Astrocyte (in vitro differentiated cells and primary cell): ENCODE measurements around the gene ARPP19. TPM values are rescaled to one million over a fixed set of nuclear protein-coding genes. Genes with fewer than 3 reads are reported as not detected.

Experiments
- DNase-seq: peaks from one replicate; pipeline ENCODE4 v3.0.0-alpha.2; 2010; ENCODE audit warnings: low read depth
- FAIRE-seq: peaks from 2 replicates; lab custom pipeline; 2011; peaks lifted over from hg19 to GRCh38; lab: Jason Lieb, UNC
- H2AFZ ChIP-seq: 2 replicates; pipeline ENCODE4 v1.6.0; 2012; ENCODE audit warnings: low read depth, low read length, inconsistent platforms
- H3K27ac ChIP-seq: 2 replicates; pipeline ENCODE4 v1.5.1; 2011; ENCODE audit warnings: low read depth, low read length, inconsistent platforms
- H3K27me3 ChIP-seq: 2 replicates; pipeline ENCODE4 v1.6.0; 2011; ENCODE audit warnings: low read length, inconsistent platforms; ENCODE audit not compliant: insufficient read depth
- H3K36me3 ChIP-seq: 2 replicates; pipeline ENCODE4 v1.5.1; 2011; ENCODE audit warnings: low read length, inconsistent platforms; ENCODE audit not compliant: insufficient read depth
- H3K4me1 ChIP-seq: 2 replicates; pipeline ENCODE4 v1.5.1; 2011; ENCODE audit warnings: low read length, inconsistent platforms; ENCODE audit not compliant: insufficient read depth
- H3K4me2 ChIP-seq: 2 replicates; pipeline ENCODE4 v1.6.0; 2012; ENCODE audit warnings: low read length, inconsistent platforms
- H3K4me3 ChIP-seq: 2 replicates; pipeline ENCODE4 v1.5.1; 2011; ENCODE audit warnings: low read depth, mild to moderate bottlenecking, low read length, inconsistent platforms; ENCODE audit not compliant: insufficient read depth
- H3K79me2 ChIP-seq: 2 replicates; pipeline ENCODE4 v1.6.0; 2012; ENCODE audit warnings: mild to moderate bottlenecking, low read length, inconsistent platforms; ENCODE audit not compliant: insufficient read depth
- H3K9ac ChIP-seq: 2 replicates; pipeline ENCODE4 v1.6.0; 2012; ENCODE audit warnings: mild to moderate bottlenecking, low read length, inconsistent platforms
- H3K9me3 ChIP-seq: 2 replicates; pipeline ENCODE4 v1.5.1; 2012; ENCODE audit warnings: low read depth, mild to moderate bottlenecking, low read length, inconsistent platforms; ENCODE audit not compliant: insufficient read depth
- H4K20me1 ChIP-seq: 2 replicates; pipeline ENCODE4 v1.6.0; 2012; ENCODE audit warnings: low read length, inconsistent platforms; ENCODE audit not compliant: insufficient read depth
- H3K27ac Mint-ChIP-seq: one replicate; pipeline ENCODE4 v1.8.0; 2021; ENCODE audit warnings: mild to moderate bottlenecking, mixed read lengths; ENCODE audit not compliant: unreplicated experiment
- H3K27me3 Mint-ChIP-seq: one replicate; pipeline ENCODE4 v1.8.0; 2021; ENCODE audit warnings: low read depth, mixed read lengths; ENCODE audit not compliant: unreplicated experiment
- H3K36me3 Mint-ChIP-seq: one replicate; pipeline ENCODE4 v1.8.0; 2021; ENCODE audit warnings: low read depth, mixed read lengths; ENCODE audit not compliant: unreplicated experiment
- H3K4me1 Mint-ChIP-seq: one replicate; pipeline ENCODE4 v1.8.0; 2021; ENCODE audit warnings: low read depth, mixed read lengths; ENCODE audit not compliant: unreplicated experiment
- H3K4me3 Mint-ChIP-seq: one replicate; pipeline ENCODE4 v1.8.0; 2021; ENCODE audit warnings: mild to moderate bottlenecking, moderate library complexity, mixed read lengths; ENCODE audit not compliant: unreplicated experiment
- H3K9me3 Mint-ChIP-seq: one replicate; pipeline ENCODE4 v1.8.0; 2021; ENCODE audit warnings: mild to moderate bottlenecking, mixed read lengths; ENCODE audit not compliant: unreplicated experiment
- CTCF ChIP-seq: IDR thresholded peaks from 2 replicates; pipeline ENCODE4 v1.5.1; 2011; ENCODE audit warnings: low read depth, mild to moderate bottlenecking, inconsistent platforms, low read length, moderate library complexity; ENCODE audit not compliant: insufficient read depth
- EZH2 ChIP-seq: IDR thresholded peaks from 2 replicates; pipeline ENCODE4 v1.6.1; 2012; ENCODE audit warnings: mild to moderate bottlenecking, low read length, inconsistent platforms; ENCODE audit not compliant: insufficient read depth
- total RNA-seq: library from RNA; stranded (reverse); gene quantifications from 2 replicates; pipeline ENCODE4 v1.2.1, GENCODE V29; 2021

ARPP19 gene
- total RNA-seq, 1 donor from 2014 or later, result 198 TPM

- no peak for DNase-seq
- Histone ChIP-seq H3K79me2 (peaks cover 70% of the 10 kb centered on the region), H3K4me2 (no peak overlapping the region), H3K4me1 (no peaks in the 10 kb centered on the region), H3K9me3 (no peaks in the 10 kb centered on the region), H3K4me3 (no peak overlapping the region), H3K27me3 (no peaks in the 10 kb centered on the region), H2AFZ (no peak overlapping the region), H4K20me1 (peaks cover 58% of the 10 kb centered on the region), H3K9ac (no peak overlapping the region), H3K27ac (no peak overlapping the region), H3K36me3 (no peaks in the 10 kb centered on the region)
- H3K4me3 Mint-ChIP-seq, result no peak overlapping the region
- no peaks in the 10 kb centered on the region for H3K27me3 Mint-ChIP-seq
- peaks cover 9% of the 10 kb centered on the region for H3K4me1 Mint-ChIP-seq
- H3K27ac Mint-ChIP-seq, result no peak overlapping the region
- no peak for FAIRE-seq
- no peak for TF ChIP-seq CTCF
- TF ChIP-seq EZH2, result no peak
- no peaks in the 10 kb centered on the region for H3K36me3 Mint-ChIP-seq
- H3K9me3 Mint-ChIP-seq, result no peaks in the 10 kb centered on the region
These were observed 57.7 kb downstream of the ARPP19 start for GRCh38 chr15:52511084-52511483.

GRCh38 chr15:52509500-52510245 lies 59.2 kb downstream of the ARPP19 start:
- no peaks in the 10 kb centered on the region for H3K9me3 Mint-ChIP-seq
- H3K27me3 Mint-ChIP-seq, result no peaks in the 10 kb centered on the region

More at GRCh38 chr15:52509500-52510245, 59.2 kb downstream of the ARPP19 start:
- no peaks in the 10 kb centered on the region for H3K36me3 Mint-ChIP-seq
- Histone ChIP-seq H3K79me2 (peaks cover 69% of the 10 kb centered on the region), H2AFZ (no peak overlapping the region), H3K4me2 (no peak overlapping the region), H3K36me3 (no peaks in the 10 kb centered on the region), H3K4me1 (no peaks in the 10 kb centered on the region), H3K9ac (no peak overlapping the region), H3K9me3 (no peaks in the 10 kb centered on the region), H4K20me1 (peaks cover 54% of the 10 kb centered on the region), H3K4me3 (no peak overlapping the region), H3K27ac (no peak overlapping the region), H3K27me3 (no peaks in the 10 kb centered on the region)
- FAIRE-seq (no peak), DNase-seq (no peak)
- peaks cover 9% of the 10 kb centered on the region for H3K4me1 Mint-ChIP-seq
- no peak overlapping the region for H3K4me3 Mint-ChIP-seq
- H3K27ac Mint-ChIP-seq, result no peak overlapping the region
- no peak for TF ChIP-seq CTCF
- no peak for TF ChIP-seq EZH2
